HG03196 (cell line): Measurements from ENCODE around the gene CMSS1.
"Not testable (repeated sequence)": the region's sequence is repeated elsewhere in the genome, so short reads cannot be mapped to it uniquely, and the experiment has no call there.

Source experiments
- ATAC-seq: cut with Tn5 transposase; IDR thresholded peaks from one replicate; pipeline ENCODE4 v1.9.1; 2021; ENCODE audit not compliant: unreplicated experiment

The CMSS1 gene

GRCh38 chr3:100209169-100209568 is 391.5 kb downstream of the CMSS1 start:
- no peak for ATAC-seq

- peak; percentile 92 for ATAC-seq
These were observed 392.5 kb downstream of the CMSS1 start for GRCh38 chr3:100209948-100210771.

GRCh38 chr3:100210772-100211135 is 393.1 kb downstream of the CMSS1 start:
- peak; percentile 14 for ATAC-seq

- no peak for ATAC-seq
These were observed 396.4 kb downstream of the CMSS1 start for GRCh38 chr3:100213891-100214573.

DNA sequence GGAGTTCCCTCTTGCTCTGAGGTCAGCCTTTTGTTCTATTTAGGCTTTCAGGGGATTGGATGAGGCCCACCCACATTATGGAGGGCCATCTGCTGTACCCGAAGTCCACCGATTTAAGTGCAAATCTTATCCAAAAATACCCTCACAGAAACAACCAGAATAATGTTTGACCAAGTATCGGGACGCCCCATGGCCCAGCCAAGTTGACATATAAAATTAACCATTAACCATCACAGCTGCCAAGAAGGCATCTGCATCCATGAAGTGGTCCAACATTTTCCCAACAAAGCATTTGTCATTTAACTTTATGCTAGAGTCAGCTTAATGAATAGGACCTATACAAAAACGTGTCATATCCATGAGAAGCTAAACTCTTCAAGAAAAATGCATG is 396.9 kb downstream of the CMSS1 start:
- ATAC-seq: no peak

DNA sequence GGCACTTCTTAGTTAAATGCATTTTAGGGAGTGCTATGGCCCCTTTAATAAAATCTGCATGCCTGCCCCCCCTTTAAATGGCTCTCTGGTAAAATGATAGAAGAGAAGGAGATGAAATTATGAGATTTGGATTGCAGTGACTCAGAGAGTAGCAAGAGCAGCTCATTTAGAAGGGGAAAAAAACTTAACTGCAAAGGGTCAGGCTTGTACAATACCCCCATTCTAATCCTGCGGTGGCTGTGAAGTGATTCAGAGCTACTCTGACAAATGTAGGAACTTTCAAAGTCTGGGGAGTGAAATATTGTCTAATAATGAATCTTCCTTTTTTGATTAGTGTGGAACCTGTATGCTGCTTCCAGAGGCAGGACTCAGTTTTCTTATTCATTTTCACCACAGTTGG is 399.1 kb downstream of the CMSS1 start:
- no peak for ATAC-seq

DNA sequence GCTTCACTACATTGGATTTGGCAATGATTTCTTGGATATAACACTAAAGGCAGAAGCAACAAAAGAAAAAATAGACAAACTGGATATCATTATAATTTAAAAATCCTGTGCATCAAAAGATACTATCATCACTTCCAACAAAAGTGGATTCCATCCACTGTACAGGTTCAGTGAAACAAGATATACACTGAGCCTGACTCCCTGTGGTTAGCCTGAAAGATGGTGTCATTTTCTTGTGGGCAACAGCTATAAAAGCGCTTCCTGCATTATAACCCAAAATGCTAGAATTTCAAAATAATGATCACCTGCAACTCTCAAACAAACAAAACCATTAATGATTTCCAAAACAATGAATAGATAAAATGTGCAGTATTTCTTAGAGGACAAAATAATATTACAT is 403.5 kb downstream of the CMSS1 start:
- ATAC-seq: no peak

GRCh38 chr3:100225193-100225592 is 407.5 kb downstream of the CMSS1 start:
- ATAC-seq: no peak

- no peak for ATAC-seq
These were observed 408.2 kb downstream of the CMSS1 start for GRCh38 chr3:100225883-100226282.

- ATAC-seq: no peak
These were observed 409.2 kb downstream of the CMSS1 start for GRCh38 chr3:100226712-100227429.

GRCh38 chr3:100227511-100227921 is 409.9 kb downstream of the CMSS1 start:
- no peak for ATAC-seq

DNA sequence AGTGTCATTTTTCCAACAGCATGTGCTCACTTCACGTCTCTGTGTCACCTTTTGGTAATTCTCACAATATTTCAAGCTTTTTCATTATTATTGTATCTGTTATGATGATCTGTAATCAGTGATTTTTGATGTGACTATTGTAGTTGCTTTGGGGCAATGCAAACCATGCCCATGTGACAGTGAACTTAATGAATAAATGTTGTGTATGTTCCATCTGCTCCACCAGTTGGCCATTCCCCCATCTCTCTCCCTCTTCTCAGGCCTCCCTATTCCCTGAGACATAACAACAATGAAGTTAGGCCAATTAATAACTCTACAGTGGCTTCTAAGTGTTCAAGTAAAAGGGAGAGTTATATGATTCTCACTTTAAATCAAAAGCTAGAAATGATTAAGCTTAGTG is 410.6 kb downstream of the CMSS1 start:
- ATAC-seq: no peak

DNA sequence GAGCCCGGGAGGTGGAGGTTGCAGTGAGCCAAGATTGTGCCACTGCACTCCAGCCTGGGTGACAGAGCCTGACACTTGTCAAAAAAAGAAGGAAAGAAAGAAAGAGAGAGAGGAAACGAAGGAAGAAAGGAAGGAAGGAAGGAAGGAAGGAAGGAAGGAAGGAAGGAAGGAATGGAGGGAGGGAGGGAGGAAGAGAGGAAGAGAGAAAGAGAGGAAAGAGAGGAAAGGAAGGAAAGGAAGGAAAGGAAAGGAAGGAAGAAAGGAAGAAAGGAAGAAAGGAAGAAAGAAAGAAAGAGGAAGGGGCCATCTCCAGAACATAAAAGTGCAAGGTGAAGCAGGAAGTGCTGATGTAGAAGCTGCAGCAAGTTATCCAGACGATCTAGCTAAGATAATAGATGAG is 411.5 kb downstream of the CMSS1 start:
- not testable (repeated sequence) for ATAC-seq

- ATAC-seq: no peak
These were observed 413.0 kb downstream of the CMSS1 start for GRCh38 chr3:100230710-100231109.
